Neutrophil (primary cell): ENCODE results near the gene CLEC2B.

Source experiments
- H3K27ac ChIP-seq: fragments of 200-600 bp; sonication (generic); 2 replicates; pipeline ENCODE4 v1.5.1; 2016; ENCODE audit warnings: mild to moderate bottlenecking, moderate library complexity
- H3K27me3 ChIP-seq: fragments of 200-600 bp; sonication (generic); 2 replicates; pipeline ENCODE4 v1.6.0; 2016; ENCODE audit warnings: mild to moderate bottlenecking
- H3K36me3 ChIP-seq: fragments of 200-600 bp; sonication (generic); 2 replicates; pipeline ENCODE4 v1.5.1; 2017
- H3K4me1 ChIP-seq, 2 experiments: fragments of 200-600 bp in 1 of 2; sonication (generic) in 1 of 2; 1 replicate in 1 of 2; 2 replicates in 1 of 2; pipeline versions ENCODE4 v1.5.1 to v1.6.1; 2013 to 2016; ENCODE audit warnings: low read depth in 1 of 2, low read length in 1 of 2, mild to moderate bottlenecking in 1 of 2, moderate library complexity in 1 of 2; ENCODE audit not compliant: control insufficient read depth in 1 of 2, insufficient read depth in 1 of 2
- H3K4me3 ChIP-seq, 2 experiments: fragments of 200-600 bp in 1 of 2; sonication (generic) in 1 of 2; 1 replicate in 1 of 2; 2 replicates in 1 of 2; pipeline ENCODE4 v1.5.1; 2013 to 2016; ENCODE audit warnings: low read depth in 1 of 2, low read length in 1 of 2, mild to moderate bottlenecking in 1 of 2, moderate library complexity in 1 of 2
- H3K9me3 ChIP-seq: fragments of 200-600 bp; sonication (generic); 2 replicates; pipeline ENCODE4 v1.5.1; 2016
- CTCF ChIP-seq: fragments of 200-600 bp; sonication (generic); IDR thresholded peaks from 2 replicates; pipeline ENCODE4 v1.5.1; 2016; ENCODE audit warnings: antibody characterized with exemption

The CLEC2B gene

GRCh38 chr12:9907769-9908168 is 38.6 kb upstream of the CLEC2B start:
- H3K36me3 ChIP-seq: no peaks in the 10 kb centered on the region
- H3K4me1 ChIP-seq: no peaks in the 10 kb centered on the region
- peaks cover 24% of the 10 kb centered on the region for H3K9me3 ChIP-seq
- no peak for TF ChIP-seq CTCF
- H3K4me3 ChIP-seq: no peak overlapping the region
- no peak overlapping the region for H3K27ac ChIP-seq
- no peaks in the 10 kb centered on the region for H3K27me3 ChIP-seq

GRCh38 chr12:9906873-9907272 is 37.7 kb upstream of the CLEC2B start:
- Histone ChIP-seq H3K27ac (no peak overlapping the region), H3K4me3 (no peak overlapping the region), H3K9me3 (peaks cover 26% of the 10 kb centered on the region), H3K4me1 (no peaks in the 10 kb centered on the region), H3K36me3 (no peaks in the 10 kb centered on the region), H3K27me3 (no peaks in the 10 kb centered on the region)
- TF ChIP-seq CTCF: no peak

GRCh38 chr12:9902539-9903228 is 33.5 kb upstream of the CLEC2B start:
- Histone ChIP-seq H3K4me1 (no peaks in the 10 kb centered on the region), H3K36me3 (no peaks in the 10 kb centered on the region), H3K27ac (no peak overlapping the region), H3K27me3 (no peaks in the 10 kb centered on the region), H3K9me3 (peaks cover 4% of the 10 kb centered on the region), H3K4me3 (no peak overlapping the region)
- TF ChIP-seq CTCF: no peak

GRCh38 chr12:9900930-9901329 is 31.8 kb upstream of the CLEC2B start:
- H3K4me1 ChIP-seq: no peaks in the 10 kb centered on the region
- H3K27me3 ChIP-seq: no peaks in the 10 kb centered on the region
- TF ChIP-seq CTCF: no peak
- no peak overlapping the region for H3K4me3 ChIP-seq
- H3K27ac ChIP-seq: no peak overlapping the region
- peaks cover 4% of the 10 kb centered on the region for H3K9me3 ChIP-seq
- H3K36me3 ChIP-seq: no peaks in the 10 kb centered on the region

- Histone ChIP-seq H3K36me3 (no peaks in the 10 kb centered on the region), H3K27me3 (no peaks in the 10 kb centered on the region), H3K9me3 (peaks cover 4% of the 10 kb centered on the region), H3K4me3 (no peak overlapping the region), H3K27ac (no peak overlapping the region), H3K4me1 (no peaks in the 10 kb centered on the region)
- TF ChIP-seq CTCF: no peak
Observed at GRCh38 chr12:9899209-9899608, 30.1 kb upstream of the CLEC2B start.
